ENCODE results near the gene MAPK14.

DNA sequence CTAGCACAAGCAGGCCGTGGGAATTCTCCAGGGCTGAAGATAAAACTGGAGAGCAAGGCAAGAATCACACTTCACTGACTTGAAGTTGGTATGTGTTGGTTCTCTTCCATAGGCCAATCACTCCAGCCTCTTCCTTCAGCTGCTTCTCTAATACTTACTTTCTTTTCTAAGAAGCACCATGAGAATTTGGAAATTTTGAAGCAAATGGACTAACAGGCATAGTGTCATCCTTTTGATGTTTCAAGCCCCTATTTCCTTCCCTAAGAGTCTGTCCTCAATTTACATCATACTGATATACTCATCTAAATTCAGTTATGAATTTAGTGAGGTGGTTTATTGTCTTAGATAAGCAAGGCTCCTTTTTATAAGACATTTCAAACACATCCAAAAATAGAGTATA is 27.2 kb upstream of the MAPK14 start:
- no peak for TF ChIP-seq POLR2A (IDR thresholded peaks at IDR 0.05)
- TF ChIP-seq, protein P1, sequence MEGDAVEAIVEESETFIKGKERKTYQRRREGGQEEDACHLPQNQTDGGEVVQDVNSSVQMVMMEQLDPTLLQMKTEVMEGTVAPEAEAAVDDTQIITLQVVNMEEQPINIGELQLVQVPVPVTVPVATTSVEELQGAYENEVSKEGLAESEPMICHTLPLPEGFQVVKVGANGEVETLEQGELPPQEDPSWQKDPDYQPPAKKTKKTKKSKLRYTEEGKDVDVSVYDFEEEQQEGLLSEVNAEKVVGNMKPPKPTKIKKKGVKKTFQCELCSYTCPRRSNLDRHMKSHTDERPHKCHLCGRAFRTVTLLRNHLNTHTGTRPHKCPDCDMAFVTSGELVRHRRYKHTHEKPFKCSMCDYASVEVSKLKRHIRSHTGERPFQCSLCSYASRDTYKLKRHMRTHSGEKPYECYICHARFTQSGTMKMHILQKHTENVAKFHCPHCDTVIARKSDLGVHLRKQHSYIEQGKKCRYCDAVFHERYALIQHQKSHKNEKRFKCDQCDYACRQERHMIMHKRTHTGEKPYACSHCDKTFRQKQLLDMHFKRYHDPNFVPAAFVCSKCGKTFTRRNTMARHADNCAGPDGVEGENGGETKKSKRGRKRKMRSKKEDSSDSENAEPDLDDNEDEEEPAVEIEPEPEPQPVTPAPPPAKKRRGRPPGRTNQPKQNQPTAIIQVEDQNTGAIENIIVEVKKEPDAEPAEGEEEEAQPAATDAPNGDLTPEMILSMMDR (IDR thresholded peaks at IDR 0.05) = no peak
